OCI-LY3 (cell line): Measurements from ENCODE around the gene NOTCH3.

Experiments
- H2AFZ ChIP-seq: fragments of 200-600, 300-600 bp; shearing (Covaris generic); 2 replicates; pipeline ENCODE4 v1.6.0; 2014; ENCODE audit warnings: antibody characterized with exemption, low read depth, low read length
- H3K27ac ChIP-seq: fragments of 200-600, 300-600 bp; sonication (generic); 2 replicates; pipeline ENCODE4 v1.5.1; 2014; ENCODE audit warnings: mild to moderate bottlenecking, low read length, moderate library complexity, mixed read lengths
- H3K27me3 ChIP-seq: fragments of 200-600, 300-600 bp; sonication (generic); 2 replicates; pipeline ENCODE4 v1.6.1; 2014; ENCODE audit warnings: low read depth, low read length, mixed read lengths
- H3K36me3 ChIP-seq: fragments of 200-600, 300-600 bp; sonication (generic); replicated peaks from 2 replicates; pipeline ENCODE3; 2014; ENCODE audit warnings: low read depth, low read length, mixed read lengths
- H3K4me1 ChIP-seq: fragments of 300-600, 200-600 bp; sonication (generic); 2 replicates; pipeline ENCODE4 v1.6.1; 2014; ENCODE audit warnings: low read length, mixed read lengths
- H3K4me2 ChIP-seq: fragments of 200-600, 300-600 bp; sonication (generic); 2 replicates; pipeline ENCODE4 v1.6.1; 2014; ENCODE audit warnings: low read length, mixed read lengths
- H3K4me3 ChIP-seq: fragments of 300-600, 200-600 bp; sonication (generic); 2 replicates; pipeline ENCODE4 v1.5.1; 2014; ENCODE audit warnings: antibody characterized with exemption, mild to moderate bottlenecking, low read length, moderate library complexity
- H3K79me2 ChIP-seq: fragments of 300-600, 200-600 bp; shearing (Covaris generic); 2 replicates; pipeline ENCODE4 v1.6.1; 2014; ENCODE audit warnings: mild to moderate bottlenecking, low read length, mixed read lengths
- H3K9ac ChIP-seq: fragments of 300-600, 200-600 bp; shearing (Covaris generic); 2 replicates; pipeline ENCODE4 v1.6.0; 2014; ENCODE audit warnings: mild to moderate bottlenecking, low read length, moderate library complexity
- H3K9me3 ChIP-seq: fragments of 200-600, 300-600 bp; shearing (Covaris generic); 2 replicates; pipeline ENCODE4 v1.6.1; 2014; ENCODE audit warnings: low read length, mixed read lengths; ENCODE audit not compliant: insufficient read depth
- H4K20me1 ChIP-seq: fragments of 200-600, 300-600 bp; sonication (generic); 2 replicates; pipeline ENCODE4 v1.6.1; 2016; ENCODE audit warnings: low read length, mixed read lengths; ENCODE audit not compliant: insufficient read depth
- CTCF ChIP-seq: fragments of 200-600, 300-600 bp; sonication (generic); IDR thresholded peaks from 2 replicates; pipeline ENCODE4 v1.5.1; 2014; ENCODE audit warnings: antibody characterized with exemption, low read length, low read depth
- EZH2phosphoT487 ChIP-seq: fragments of 200-600 bp; shearing (Covaris generic); IDR thresholded peaks from 2 replicates; pipeline ENCODE4 v1.6.1; 2018; ENCODE audit warnings: antibody characterized with exemption, mixed run types, low read depth

NOTCH3 gene

GRCh38 chr19:15213715-15214381 is 13.1 kb upstream of the NOTCH3 start:
- no peak overlapping the region for H3K4me2 ChIP-seq
- H3K4me3 ChIP-seq, result no peak overlapping the region
- H3K9me3 ChIP-seq, result no peaks in the 10 kb centered on the region
- H3K27me3 ChIP-seq, result no peaks in the 10 kb centered on the region
- no peak overlapping the region for H3K27ac ChIP-seq
- H3K9ac ChIP-seq, result no peak overlapping the region
- H3K79me2 ChIP-seq, result no peaks in the 10 kb centered on the region
- no peaks in the 10 kb centered on the region for H3K36me3 ChIP-seq
- TF ChIP-seq EZH2phosphoT487, result no peak
- TF ChIP-seq CTCF, result no peak
- no peaks in the 10 kb centered on the region for H4K20me1 ChIP-seq
- H2AFZ ChIP-seq, result no peak overlapping the region
- H3K4me1 ChIP-seq, result no peaks in the 10 kb centered on the region

GRCh38 chr19:15212711-15213110 is 11.9 kb upstream of the NOTCH3 start:
- H3K4me2 ChIP-seq, result no peak overlapping the region
- no peaks in the 10 kb centered on the region for H3K27me3 ChIP-seq
- no peak overlapping the region for H3K4me3 ChIP-seq
- no peaks in the 10 kb centered on the region for H3K4me1 ChIP-seq
- no peak overlapping the region for H3K9ac ChIP-seq
- TF ChIP-seq EZH2phosphoT487 (no peak), CTCF (no peak)
- no peaks in the 10 kb centered on the region for H3K79me2 ChIP-seq
- H3K9me3 ChIP-seq, result no peaks in the 10 kb centered on the region
- H3K27ac ChIP-seq, result no peak overlapping the region
- no peaks in the 10 kb centered on the region for H3K36me3 ChIP-seq
- no peak overlapping the region for H2AFZ ChIP-seq
- H4K20me1 ChIP-seq, result no peaks in the 10 kb centered on the region

GRCh38 chr19:15210323-15210781 is 9.6 kb upstream of the NOTCH3 start:
- Histone ChIP-seq H3K27ac (no peak overlapping the region), H4K20me1 (no peaks in the 10 kb centered on the region), H2AFZ (no peak overlapping the region), H3K79me2 (no peaks in the 10 kb centered on the region), H3K4me3 (no peak overlapping the region), H3K27me3 (no peaks in the 10 kb centered on the region), H3K4me2 (no peak overlapping the region), H3K9ac (no peak overlapping the region), H3K36me3 (no peaks in the 10 kb centered on the region), H3K9me3 (no peaks in the 10 kb centered on the region), H3K4me1 (no peaks in the 10 kb centered on the region)
- TF ChIP-seq EZH2phosphoT487, result no peak
- no peak for TF ChIP-seq CTCF

- no peaks in the 10 kb centered on the region for H3K27me3 ChIP-seq
- no peak for TF ChIP-seq CTCF
- TF ChIP-seq EZH2phosphoT487, result no peak
- no peak overlapping the region for H3K27ac ChIP-seq
- H3K79me2 ChIP-seq, result no peaks in the 10 kb centered on the region
- H3K36me3 ChIP-seq, result no peaks in the 10 kb centered on the region
- H2AFZ ChIP-seq, result no peak overlapping the region
- H3K4me1 ChIP-seq, result no peaks in the 10 kb centered on the region
- no peaks in the 10 kb centered on the region for H4K20me1 ChIP-seq
- no peak overlapping the region for H3K4me3 ChIP-seq
- no peak overlapping the region for H3K9ac ChIP-seq
- H3K9me3 ChIP-seq, result no peaks in the 10 kb centered on the region
- no peak overlapping the region for H3K4me2 ChIP-seq
Measured at GRCh38 chr19:15201374-15202023, 704 bp upstream of the NOTCH3 start.
